CD4-positive, alpha-beta T cell treated with Interleukin-6 at 100 ng/mL for 8 hours (primary cell): ENCODE measurements around the gene SPACA9.

ENCODE experiments used
- DNase-seq: peaks from one replicate; pipeline ENCODE4 v3.0.0-alpha.2; 2020; ENCODE audit warnings: mixed read lengths, low spot score

The SPACA9 gene

DNA sequence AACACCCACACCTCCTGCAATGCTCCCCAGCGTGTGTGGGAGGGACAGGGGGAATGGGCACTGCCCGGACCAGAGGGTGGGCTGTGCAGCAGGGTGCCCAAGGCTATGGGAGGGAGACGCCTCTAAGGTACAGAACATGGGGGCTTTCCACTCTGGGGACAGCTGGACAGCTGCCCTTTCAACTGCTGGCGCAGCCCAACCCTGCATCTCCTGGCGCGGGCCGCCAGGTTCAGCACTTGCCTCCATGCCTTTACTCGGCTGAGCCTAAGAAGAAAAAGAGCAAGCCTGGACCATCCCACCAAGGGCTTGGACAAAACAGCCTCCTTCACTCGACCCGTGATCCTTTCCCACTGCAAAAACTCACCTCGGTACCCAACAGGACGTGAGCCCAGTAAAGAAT is 15.6 kb upstream of the SPACA9 start:
- no peak for DNase-seq

DNA sequence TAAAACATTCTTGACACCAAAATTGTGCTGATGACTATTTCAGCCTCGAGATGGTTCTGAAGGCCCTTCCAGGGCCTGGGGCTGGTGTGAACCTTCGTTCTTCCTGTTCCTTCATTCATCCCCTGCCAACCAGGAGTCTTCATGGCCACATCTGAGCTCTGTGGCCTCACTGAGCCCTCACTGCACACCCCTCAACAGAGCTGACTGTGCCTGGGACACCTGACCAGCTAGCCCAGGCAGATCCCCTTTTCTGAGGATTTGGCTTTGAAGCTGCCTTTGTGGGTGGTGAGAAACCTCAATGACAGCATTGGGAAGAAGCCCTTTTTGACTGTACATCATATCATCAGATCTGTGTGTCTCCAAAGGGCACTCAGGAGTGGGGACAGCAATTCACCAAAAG is 14.4 kb upstream of the SPACA9 start:
- no peak for DNase-seq

DNA sequence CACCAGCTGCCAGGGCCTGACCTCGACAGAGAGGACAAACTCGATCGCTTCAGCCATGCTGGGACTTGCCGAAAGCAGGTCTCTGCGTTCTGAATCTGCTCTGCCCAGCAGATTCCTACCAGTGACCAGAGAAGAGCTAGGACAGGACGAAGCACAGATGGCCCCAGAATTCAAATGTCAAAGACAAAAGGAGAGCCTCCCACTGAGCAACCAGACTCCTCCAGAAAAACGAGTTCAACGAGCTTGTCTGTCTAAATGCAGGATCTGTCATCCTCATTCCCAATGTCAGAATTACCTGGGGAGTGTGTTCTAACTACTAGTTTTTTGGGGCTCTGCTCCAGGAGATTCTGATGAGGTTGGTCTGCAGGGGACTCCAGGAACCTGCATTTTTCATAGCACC is 14.0 kb upstream of the SPACA9 start:
- no peak for DNase-seq

DNA sequence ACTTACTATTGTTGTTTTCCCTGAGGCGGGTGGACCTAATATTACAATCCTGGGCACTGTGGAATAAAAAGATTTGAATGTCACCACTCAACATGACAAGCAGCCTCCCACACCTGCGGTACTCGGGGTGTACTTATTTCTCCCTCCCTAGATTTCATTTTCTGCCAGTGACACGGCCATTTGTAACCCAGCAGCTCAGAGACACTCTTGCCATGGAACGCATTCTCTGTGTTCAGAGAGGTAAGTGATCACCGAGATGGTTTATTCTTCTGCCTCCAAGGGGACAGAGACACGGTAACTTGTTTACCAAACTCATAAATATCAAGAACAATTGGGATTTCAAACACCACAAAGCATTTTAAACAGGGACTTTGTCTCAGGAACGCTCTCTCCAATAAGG is 11.8 kb upstream of the SPACA9 start:
- DNase-seq = no peak

DNA sequence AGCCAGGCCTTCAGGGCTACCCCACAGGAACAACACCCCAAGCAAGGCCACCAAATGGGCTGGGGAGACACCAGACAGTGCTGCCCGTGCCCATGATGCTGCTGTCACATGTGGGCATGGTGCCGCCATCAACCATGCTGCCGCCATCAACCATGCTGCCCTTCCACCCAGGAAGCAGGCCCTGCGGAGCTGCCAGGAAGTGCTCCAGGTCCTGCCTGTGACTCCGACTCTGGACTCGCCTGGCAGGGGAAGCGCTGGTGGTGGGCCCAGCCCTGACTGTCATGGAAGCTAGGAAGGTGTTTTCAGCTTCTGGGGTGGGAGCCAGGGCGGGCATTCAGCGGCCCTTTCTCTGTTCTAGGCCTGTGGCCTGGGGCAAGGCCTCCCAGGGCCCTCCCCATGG is 9.4 kb upstream of the SPACA9 start:
- no peak for DNase-seq

DNA sequence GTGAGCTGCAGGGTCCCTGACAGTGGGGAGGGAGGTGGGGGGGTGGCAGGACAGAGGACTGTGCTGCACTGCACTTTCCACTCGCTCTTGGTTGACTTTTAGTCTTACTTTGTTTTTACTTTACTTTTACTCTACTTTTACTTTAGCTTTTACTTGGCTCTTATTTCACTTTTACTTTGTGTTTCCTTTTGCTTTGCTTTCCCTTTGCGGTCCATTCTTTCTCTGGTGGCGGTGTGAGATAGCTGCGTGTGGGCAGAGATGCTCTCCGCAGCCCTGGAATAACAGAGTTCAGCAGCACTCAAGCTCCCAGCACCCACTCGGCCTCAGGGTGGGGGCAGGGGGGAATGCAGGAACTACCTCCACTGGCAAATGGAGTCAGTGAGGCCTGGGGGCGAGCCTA is 5.3 kb upstream of the SPACA9 start:
- DNase-seq = no peak

DNA sequence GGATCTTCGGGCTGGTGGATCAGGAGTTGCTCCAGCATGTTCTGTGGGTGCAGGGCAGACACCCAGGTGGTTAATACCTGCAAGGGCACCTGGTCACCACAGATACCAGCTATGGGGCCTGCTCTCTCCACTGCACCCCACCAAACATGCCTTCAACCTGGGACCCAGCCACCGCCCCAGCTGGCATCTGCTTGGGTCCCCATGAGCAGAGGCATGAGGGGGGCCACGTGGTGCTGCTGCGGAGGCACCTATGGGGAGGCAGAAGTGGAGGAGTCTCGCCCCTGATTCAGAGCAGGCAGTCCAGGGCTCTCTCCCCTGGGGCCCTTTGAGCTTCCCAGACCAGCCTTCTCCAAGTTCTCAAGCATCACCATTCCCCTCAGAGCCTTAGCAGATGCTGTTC is 3.5 kb upstream of the SPACA9 start:
- DNase-seq = no peak

DNA sequence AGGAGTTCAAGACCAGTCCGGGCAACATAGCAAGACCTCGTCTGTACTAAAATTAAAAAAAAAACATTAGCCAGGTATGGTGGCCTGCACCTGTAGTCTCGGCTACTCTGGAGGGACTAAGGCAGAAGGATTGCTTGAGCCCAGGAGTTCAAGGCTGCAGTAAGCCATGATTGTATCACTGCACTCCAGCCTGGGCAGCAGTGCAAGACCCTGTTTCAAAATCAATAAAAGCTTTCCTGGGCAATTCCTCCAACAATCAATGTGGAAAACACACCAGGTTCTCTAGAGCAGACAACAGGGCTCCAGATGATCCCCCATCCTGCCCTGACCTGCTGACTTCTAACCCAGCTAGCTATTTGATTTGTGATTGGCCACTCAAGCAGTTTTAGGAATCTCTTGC is 1.8 kb upstream of the SPACA9 start:
- no peak for DNase-seq

DNA sequence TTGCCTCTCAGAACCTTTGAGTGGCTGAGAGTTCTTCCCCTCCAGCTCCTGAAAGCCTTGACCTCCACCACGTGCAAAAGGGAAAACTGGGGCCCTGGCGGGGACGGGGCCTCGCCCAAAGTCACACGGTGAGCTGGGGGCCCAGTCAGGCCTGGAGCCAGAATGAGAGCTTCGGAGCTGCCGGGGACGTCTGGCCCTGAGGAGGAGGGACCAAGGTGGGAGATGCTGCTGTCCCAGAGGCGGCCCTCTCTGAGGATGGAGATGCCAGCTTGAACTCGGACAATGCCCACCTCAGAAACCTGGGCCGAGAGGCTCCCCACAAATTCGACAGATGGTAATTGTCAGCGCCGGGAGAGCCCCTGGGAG is 1.3 kb upstream of the SPACA9 start:
- no peak for DNase-seq

DNA sequence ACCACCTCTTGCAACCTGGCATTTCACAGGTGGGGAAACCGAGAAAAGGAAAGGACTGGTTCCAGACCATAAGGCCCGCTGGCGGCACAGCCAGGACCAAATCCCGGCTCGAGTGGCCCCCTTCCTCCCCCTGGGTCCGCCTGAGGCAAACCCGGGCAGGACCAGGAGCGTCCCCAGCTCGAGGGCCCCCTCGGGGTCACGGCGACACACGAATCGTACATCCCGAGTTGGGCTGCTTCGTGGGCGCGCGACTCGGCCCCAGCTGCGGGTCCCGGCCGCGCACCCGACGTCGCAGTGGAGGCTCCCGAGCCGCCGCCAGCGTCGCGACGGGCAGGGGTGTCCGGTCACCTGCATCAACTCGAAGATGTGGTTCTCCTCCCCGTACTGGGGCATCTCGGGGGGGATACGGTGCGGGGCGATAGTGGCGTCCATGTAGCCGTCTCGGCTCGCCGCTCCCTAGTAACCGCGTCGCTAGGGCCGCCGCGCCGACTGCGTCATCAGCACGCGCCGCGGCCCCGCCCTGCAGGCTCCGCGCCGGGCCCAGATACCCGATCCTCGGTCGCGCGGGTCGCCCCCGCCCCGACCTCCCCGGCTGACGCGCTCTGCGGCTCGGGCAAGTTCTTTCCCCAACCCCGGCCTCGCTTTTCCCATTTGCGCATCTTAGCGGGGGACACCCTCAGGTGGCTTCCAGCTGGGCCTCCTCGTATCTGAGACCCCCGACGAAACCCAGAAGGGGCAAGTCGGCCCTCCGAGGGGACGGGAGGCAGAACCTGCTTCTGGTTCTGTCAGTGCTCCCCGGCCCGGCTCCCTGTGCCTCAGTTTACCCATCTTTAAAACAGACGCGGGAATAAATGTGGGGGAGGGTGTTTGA is 639 bp upstream of the SPACA9 start, which contains the start of gene AK8:
Gene AK8 (minus strand): TSS at position 461 of the 871 bp plus-strand sequence. CDS start 29 bp downstream, at position 432.
- peak; percentile 58 for DNase-seq

DNA sequence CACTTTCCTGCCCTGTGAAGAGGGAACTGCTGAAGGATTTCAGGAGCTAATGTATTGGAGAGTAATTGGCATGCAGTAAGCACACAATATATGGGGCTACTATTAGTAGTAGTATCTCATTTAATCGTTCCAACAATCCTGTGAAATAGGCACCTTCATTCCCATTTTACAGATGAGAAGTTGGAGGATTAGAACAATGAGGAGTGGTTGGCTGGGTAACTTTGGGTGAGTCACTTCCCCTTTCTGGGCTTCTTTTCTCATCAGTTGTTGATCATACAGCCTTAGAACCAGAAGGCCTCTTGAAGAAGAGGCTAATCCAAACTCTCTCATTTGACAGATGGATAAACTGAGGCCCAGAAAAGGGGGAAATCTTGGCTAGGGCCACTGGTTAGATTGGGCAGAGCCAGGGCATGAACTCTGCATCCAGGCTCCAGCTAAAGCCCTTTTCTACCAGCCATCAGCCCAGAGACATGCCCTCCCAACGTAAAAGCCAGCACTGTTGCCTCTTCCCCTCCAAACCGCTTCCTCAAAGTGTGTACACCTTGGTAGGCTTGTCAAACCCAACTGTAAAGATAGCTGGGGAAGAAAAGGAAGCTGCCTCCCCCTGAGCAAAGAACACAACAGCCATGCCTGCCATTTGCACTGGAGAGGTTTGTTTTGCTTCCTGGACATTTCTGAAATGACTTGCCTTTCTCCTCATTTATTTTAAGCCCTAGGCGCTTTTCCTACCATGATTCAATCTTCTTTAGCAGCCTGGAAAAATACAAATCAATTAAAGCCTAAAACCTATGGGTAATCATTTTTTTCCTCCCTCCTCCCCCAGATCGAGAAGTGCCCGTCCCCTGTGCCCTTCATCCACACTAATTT is 992 bp downstream of the SPACA9 start:
- no peak for DNase-seq

DNA sequence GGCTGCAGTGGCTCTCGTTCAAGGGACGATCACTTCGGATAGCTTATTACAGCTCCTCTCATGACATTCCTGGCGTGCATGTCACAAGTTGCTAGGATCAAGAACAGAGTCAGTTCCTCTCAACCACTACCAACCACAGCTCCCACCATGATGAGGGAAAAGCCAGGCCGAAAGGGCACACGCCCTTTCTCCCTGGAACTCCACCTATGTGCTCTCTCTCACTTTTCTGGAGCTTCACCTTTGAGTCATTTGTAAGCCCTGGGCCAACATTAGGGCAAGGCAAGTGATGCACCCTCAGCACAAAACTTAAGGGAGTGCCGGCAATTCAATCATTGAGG is 1.6 kb downstream of the SPACA9 start:
- no peak for DNase-seq

DNA sequence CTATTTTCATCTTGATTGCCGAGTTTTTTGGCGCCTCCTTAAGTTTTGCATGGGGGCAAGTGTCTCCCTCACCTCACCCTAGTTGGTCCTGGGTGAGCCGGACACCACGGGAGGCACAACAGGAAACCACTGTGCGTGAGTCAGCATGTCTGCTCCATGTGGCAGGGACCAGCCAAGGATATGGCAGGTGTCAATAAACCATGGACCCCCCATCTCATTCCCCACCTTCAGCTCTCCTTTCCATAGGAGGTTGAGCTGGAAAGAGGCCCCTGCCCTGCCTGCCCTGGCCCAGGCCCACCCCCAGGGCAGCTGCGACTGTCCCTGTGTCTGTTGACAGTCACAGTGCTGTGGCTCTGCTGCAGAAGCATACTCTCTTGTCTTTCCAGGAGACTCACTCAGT is 3.1 kb downstream of the SPACA9 start:
- no peak for DNase-seq

DNA sequence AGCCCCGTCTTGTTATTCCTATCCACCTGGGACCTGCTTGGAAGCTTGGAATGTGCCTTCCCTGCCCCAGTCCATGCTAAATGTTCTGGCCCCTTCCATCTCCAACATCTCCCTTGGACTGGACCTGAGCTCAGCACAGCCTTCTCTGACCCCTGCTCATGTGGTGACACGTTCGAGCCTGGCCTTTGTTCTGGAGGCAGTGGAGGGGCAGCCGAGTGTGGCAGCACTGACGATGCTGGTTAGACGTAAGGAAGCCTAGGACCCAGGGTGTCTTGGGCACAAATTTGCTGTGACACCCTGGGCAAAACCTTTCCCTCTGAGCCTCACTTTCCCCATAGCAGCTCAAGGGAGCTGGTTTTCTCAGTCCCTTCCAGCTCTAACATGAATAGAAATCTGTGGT is 3.9 kb downstream of the SPACA9 start:
- no peak for DNase-seq

DNA sequence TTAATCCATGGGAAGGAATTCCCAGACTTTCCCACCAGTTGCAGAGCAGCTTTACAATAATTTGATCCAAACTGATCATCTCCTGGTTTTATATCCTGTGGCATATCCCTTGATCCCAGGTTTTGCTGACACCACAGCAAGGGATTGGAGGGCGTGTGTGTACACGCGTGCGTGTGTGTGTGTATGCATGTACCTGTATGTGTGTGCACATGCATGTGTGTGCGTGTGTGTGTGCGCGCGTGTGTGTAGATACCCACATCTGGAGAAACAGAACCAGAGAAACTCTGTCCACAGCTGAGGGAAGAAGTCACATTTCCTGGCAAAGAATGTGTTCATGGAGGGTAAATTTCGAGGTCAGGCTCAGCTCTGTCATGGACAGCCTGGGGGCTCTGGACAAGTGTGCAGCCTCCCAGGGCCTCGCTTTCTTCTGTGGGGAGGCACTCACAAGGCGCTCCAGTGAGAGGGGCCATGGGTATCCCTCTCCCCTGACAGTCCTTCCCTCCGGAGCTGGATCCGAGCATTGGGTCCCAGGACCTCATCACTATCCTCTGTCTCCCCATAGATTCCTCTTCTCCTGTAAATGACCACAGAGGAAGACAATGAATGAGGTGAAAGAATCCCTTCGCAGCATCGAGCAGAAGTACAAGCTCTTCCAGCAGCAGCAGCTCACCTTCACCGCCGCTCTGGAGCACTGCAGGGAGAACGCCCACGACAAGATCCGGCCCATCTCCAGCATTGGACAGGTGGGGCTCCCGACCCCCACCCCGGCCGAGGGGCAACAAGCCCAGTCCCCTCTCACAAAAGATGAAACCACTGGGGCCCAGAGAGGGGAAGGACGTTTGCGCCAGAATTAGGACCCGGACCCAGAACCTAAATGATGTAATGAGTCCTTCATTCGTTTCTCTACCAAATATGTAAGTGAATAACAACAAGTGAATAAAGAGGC is 4.9 kb downstream of the SPACA9 start:
- no peak for DNase-seq

DNA sequence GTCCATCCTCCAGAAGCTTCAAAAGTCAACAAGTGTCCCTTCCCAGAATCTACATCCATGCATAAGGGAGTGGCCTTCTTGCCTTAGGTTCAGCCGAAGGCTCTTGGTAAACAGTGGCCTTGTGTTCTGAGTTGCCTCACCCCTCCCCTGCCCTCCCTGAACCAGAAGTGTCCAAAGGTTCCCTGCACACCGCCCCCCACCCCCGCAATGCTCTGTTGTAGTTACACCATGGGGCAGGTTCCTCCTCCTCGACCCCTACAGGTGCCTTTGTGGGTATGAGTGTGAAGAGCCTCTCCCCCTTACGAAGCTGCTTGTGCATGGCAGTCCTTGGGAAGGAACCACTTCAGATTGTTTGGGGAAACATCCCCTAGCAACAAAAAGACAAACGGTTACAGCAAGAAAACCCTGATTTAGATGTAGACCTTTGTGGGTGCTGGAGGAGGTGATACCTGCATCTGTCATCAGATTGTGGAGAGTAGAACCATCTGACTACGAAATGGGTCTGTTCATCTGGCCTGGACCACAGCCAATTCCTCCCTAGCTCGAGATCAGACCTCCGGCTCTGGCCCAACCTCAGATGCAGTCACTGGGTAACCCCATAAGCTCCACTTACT is 7.1 kb downstream of the SPACA9 start:
- DNase-seq = no peak

DNA sequence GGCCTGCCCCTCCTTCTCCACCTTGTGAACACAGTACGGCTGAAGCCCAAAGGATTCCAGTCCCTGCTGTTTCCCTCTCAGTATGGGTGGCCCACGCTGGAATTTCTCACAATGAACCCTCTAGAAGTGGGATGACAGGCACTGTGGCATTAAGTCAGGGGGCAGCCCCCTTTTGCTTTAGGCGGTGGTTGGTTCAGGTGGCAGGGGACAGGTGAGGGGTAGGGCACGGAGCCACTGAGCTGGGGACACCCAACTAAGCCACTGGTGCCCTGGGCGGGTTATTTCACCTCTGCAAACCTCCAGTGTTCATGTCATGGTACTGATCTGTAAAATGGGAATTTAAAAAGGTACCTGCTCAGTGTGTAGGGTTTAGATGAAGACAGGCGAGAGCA is 7.6 kb downstream of the SPACA9 start:
- DNase-seq = no peak

DNA sequence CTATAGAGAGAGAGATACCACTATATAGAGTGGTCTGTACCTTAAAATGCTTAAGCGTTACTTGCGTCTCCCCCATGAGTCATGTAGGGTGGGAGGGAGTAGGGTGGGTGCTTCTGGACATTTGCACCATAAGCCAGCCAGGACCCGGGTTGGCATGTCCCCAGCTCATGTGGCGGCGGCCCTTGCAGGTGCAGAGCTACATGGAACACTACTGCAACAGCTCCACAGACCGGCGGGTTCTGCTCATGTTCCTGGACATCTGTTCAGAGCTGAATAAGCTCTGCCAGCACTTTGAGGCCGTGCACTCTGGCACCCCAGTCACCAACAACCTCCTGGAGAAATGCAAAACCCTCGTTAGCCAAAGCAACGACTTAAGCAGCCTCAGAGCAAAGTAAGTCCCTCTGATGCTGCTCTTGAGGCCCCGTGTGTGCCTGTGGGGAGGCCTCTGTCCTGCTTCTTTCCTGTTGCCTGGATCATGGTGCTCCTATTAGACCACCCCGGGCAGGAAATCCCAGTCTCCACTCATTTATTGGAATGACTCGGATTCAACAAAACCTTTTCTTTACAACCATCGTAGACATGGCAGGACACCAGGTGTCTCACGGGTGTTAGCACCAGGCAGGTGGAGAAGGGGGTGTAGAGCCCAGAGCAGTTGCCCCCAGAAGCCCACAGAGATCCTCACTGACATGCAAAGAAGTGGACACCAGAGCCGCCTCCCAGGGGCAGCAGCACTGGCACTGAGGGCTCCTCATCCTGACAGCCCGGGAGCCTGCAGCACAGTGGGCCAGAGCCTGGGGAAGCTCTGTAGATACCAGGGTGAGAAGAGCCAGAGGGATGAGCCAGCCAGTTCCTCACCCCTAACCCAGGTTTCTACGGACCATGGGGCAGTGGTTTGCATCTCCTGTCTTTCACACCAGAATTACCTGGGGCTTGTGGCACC is 8.8 kb downstream of the SPACA9 start:
- DNase-seq = no peak

DNA sequence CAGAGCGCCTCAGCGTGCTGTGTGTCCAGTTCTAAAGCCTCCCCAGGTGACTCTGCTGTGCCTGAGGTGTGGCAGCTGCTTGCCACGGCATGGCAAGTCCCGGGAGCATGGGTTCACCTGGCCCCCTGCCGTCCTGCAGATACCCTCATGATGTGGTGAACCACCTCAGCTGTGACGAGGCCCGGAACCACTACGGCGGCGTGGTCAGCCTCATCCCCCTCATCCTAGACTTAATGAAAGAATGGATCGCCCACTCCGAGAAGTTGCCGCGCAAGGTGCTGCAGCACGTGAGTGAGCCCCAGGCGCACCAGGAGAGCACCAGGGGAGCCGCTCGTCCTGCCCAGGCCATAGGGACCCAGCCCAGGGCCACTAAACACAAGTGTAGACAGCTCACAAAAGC is 9.5 kb downstream of the SPACA9 start:
- DNase-seq = no peak

DNA sequence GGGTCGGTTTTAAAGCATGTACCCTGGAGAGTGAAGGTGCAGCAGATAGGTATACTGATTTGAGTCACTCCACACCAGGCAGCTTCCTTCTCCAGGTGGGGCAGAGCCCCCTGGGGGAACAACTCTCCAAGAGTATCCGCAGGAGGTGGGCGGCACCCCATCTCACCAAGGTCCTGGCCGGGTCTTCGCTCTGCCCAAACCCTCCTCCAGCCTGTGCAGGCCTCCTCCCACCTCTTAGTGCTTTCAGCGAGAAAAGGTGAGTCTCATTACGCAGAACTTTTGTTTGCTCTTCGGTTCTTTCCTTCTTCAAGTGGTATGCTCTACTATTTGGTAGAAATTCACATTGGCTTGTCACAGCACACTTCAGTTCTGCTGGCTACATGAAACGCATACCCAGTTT is 13.7 kb downstream of the SPACA9 start:
- DNase-seq = no peak

DNA sequence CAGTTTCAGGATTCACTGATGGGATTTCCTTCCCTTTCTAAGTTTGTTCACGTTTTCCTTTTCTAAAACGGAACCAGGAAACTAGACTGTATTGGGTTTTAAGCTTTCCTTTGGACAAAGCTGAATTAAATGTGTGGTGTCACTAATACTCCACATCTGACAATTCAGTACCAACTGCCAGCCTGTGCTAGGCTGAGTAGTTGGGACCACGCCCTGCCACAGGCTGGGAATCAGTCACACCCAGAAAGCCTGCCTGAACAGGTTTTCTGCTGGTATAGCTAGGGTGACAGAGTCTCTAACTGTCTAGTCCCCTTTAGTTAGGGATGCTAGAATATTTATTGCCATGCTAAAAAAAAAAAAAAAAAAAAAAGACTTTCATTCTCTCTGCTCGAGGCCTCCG is 15.6 kb downstream of the SPACA9 start:
- DNase-seq = no peak
